ENCODE results near the gene KIF7.

GRCh38 chr15:89659295-89659694, 4.0 kb upstream of the KIF7 start:
- TF ChIP-seq, protein P1, sequence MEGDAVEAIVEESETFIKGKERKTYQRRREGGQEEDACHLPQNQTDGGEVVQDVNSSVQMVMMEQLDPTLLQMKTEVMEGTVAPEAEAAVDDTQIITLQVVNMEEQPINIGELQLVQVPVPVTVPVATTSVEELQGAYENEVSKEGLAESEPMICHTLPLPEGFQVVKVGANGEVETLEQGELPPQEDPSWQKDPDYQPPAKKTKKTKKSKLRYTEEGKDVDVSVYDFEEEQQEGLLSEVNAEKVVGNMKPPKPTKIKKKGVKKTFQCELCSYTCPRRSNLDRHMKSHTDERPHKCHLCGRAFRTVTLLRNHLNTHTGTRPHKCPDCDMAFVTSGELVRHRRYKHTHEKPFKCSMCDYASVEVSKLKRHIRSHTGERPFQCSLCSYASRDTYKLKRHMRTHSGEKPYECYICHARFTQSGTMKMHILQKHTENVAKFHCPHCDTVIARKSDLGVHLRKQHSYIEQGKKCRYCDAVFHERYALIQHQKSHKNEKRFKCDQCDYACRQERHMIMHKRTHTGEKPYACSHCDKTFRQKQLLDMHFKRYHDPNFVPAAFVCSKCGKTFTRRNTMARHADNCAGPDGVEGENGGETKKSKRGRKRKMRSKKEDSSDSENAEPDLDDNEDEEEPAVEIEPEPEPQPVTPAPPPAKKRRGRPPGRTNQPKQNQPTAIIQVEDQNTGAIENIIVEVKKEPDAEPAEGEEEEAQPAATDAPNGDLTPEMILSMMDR (IDR thresholded peaks at IDR 0.05), result no peak
- no peak for TF ChIP-seq POLR2A (IDR thresholded peaks at IDR 0.05)
